NT2/D1 (cell line): ENCODE measurements around the gene RNASE8.

ENCODE experiments used
- DNase-seq: peaks from one replicate; pipeline ENCODE4 v3.0.0-alpha.2; 2011; ENCODE audit warnings: low read depth, low spot score
- H3K27me3 ChIP-seq: 2 replicates; pipeline ENCODE4 v1.6.0; 2011; ENCODE audit warnings: mild to moderate bottlenecking; ENCODE audit not compliant: insufficient read length, insufficient read depth
- H3K36me3 ChIP-seq: 2 replicates; pipeline ENCODE4 v1.6.1; 2011; ENCODE audit warnings: mild to moderate bottlenecking, low read length, mixed read lengths; ENCODE audit not compliant: insufficient read depth, insufficient read length
- H3K4me1 ChIP-seq: 2 replicates; pipeline ENCODE4 v1.5.1; 2011; ENCODE audit not compliant: insufficient read depth, insufficient read length
- H3K4me3 ChIP-seq: 2 replicates; pipeline ENCODE4 v1.5.1; 2011; ENCODE audit warnings: low read depth; ENCODE audit not compliant: insufficient read length
- H3K9ac ChIP-seq: 2 replicates; pipeline ENCODE4 v1.6.0; 2011; ENCODE audit warnings: low read depth; ENCODE audit not compliant: insufficient read length
- H3K9me3 ChIP-seq: 2 replicates; pipeline ENCODE4 v1.5.1; 2011; ENCODE audit warnings: mild to moderate bottlenecking, low read length; ENCODE audit not compliant: insufficient read depth
- SUZ12 ChIP-seq: IDR thresholded peaks from 2 replicates; pipeline ENCODE4 v1.6.1; 2011; ENCODE audit not compliant: insufficient read length, insufficient read depth; ENCODE audit errors: extremely low read depth
- YY1 ChIP-seq: IDR thresholded peaks from 2 replicates; pipeline ENCODE4 v1.6.1; 2011; ENCODE audit not compliant: insufficient read length, insufficient read depth
- ZNF274 ChIP-seq: IDR thresholded peaks from 2 replicates; pipeline ENCODE4 v1.6.1; 2011; ENCODE audit warnings: mild to moderate bottlenecking, low read depth, low read length

RNASE8 gene

GRCh38 chr14:21055432-21056117 is 2.0 kb upstream of the RNASE8 start:
- no peak for DNase-seq
- Histone ChIP-seq H3K27me3 (no peaks in the 10 kb centered on the region), H3K9ac (no peak overlapping the region), H3K36me3 (no peaks in the 10 kb centered on the region), H3K4me3 (no peak overlapping the region), H3K4me1 (no peaks in the 10 kb centered on the region), H3K9me3 (no peaks in the 10 kb centered on the region)
- TF ChIP-seq SUZ12: no peak
- TF ChIP-seq YY1: no peak
- TF ChIP-seq ZNF274: no peak

GRCh38 chr14:21056520-21057163 is 980 bp upstream of the RNASE8 start:
- Histone ChIP-seq H3K9ac (no peak overlapping the region), H3K27me3 (no peaks in the 10 kb centered on the region), H3K4me3 (no peak overlapping the region), H3K9me3 (no peaks in the 10 kb centered on the region), H3K4me1 (no peaks in the 10 kb centered on the region), H3K36me3 (no peaks in the 10 kb centered on the region)
- DNase-seq: no peak
- TF ChIP-seq SUZ12 (no peak), YY1 (no peak), ZNF274 (no peak)

- Histone ChIP-seq H3K36me3 (no peaks in the 10 kb centered on the region), H3K9ac (no peak overlapping the region), H3K27me3 (no peaks in the 10 kb centered on the region), H3K4me3 (no peak overlapping the region), H3K4me1 (no peaks in the 10 kb centered on the region), H3K9me3 (no peaks in the 10 kb centered on the region)
- TF ChIP-seq YY1 (no peak), ZNF274 (no peak), SUZ12 (no peak)
- no peak for DNase-seq
These were observed 1.3 kb downstream of the RNASE8 start for GRCh38 chr14:21058903-21059302.

- H3K4me3 ChIP-seq: no peak overlapping the region
- TF ChIP-seq ZNF274 (no peak), SUZ12 (no peak), YY1 (no peak)
- no peak overlapping the region for H3K9ac ChIP-seq
- H3K9me3 ChIP-seq: no peaks in the 10 kb centered on the region
- H3K27me3 ChIP-seq: no peaks in the 10 kb centered on the region
- H3K36me3 ChIP-seq: no peaks in the 10 kb centered on the region
- DNase-seq: no peak
- H3K4me1 ChIP-seq: no peaks in the 10 kb centered on the region
These were observed 2.4 kb downstream of the RNASE8 start for GRCh38 chr14:21059842-21060613.

- TF ChIP-seq ZNF274 (no peak), SUZ12 (no peak), YY1 (no peak)
- H3K27me3 ChIP-seq: no peaks in the 10 kb centered on the region
These were observed 3.2 kb downstream of the RNASE8 start for GRCh38 chr14:21060614-21061346.

GRCh38 chr14:21061347-21061668 is 3.7 kb downstream of the RNASE8 start:
- TF ChIP-seq ZNF274 (no peak), YY1 (no peak)
- Histone ChIP-seq H3K9me3 (no peaks in the 10 kb centered on the region), H3K36me3 (no peaks in the 10 kb centered on the region), H3K4me1 (no peaks in the 10 kb centered on the region), H3K27me3 (no peaks in the 10 kb centered on the region), H3K9ac (no peak overlapping the region), H3K4me3 (no peak overlapping the region)
- DNase-seq: no peak

More at GRCh38 chr14:21060614-21061346, 3.2 kb downstream of the RNASE8 start:
- H3K9ac ChIP-seq: no peak overlapping the region
- no peak for DNase-seq
- H3K36me3 ChIP-seq: no peaks in the 10 kb centered on the region
- no peaks in the 10 kb centered on the region for H3K9me3 ChIP-seq
- no peak overlapping the region for H3K4me3 ChIP-seq
- no peaks in the 10 kb centered on the region for H3K4me1 ChIP-seq
